Activated gamma-delta T cell treated with Interleukin-2 at 50 U/mL for 16 hours (primary cell): ENCODE measurements around the gene BCAS4.

Experiments
- DNase-seq: peaks from one replicate; pipeline ENCODE4 v3.0.0-alpha.2; 2020

Gene BCAS4

GRCh38 chr20:50828363-50829136 is 33.7 kb downstream of the BCAS4 start:
- DNase-seq = no peak

- no peak for DNase-seq
Observed at GRCh38 chr20:50831622-50832021, 36.8 kb downstream of the BCAS4 start.

- no peak for DNase-seq
Observed at GRCh38 chr20:50834599-50835005, 39.7 kb downstream of the BCAS4 start.

GRCh38 chr20:50837532-50838321 is 42.9 kb downstream of the BCAS4 start:
- DNase-seq = no peak

GRCh38 chr20:50838322-50838625 is 43.4 kb downstream of the BCAS4 start:
- DNase-seq = no peak

GRCh38 chr20:50838707-50839385 is 44.0 kb downstream of the BCAS4 start:
- DNase-seq = no peak

- DNase-seq = no peak
Observed at GRCh38 chr20:50842821-50843220, 48.0 kb downstream of the BCAS4 start.

GRCh38 chr20:50843331-50844276 is 48.7 kb downstream of the BCAS4 start:
- DNase-seq = no peak

GRCh38 chr20:50844430-50845100 is 49.7 kb downstream of the BCAS4 start:
- DNase-seq = peak; percentile 52

- DNase-seq = no peak
Observed at GRCh38 chr20:50845566-50846215, 50.8 kb downstream of the BCAS4 start.

GRCh38 chr20:50848341-50848808 is 53.5 kb downstream of the BCAS4 start:
- DNase-seq = no peak

GRCh38 chr20:50848846-50849673 is 54.2 kb downstream of the BCAS4 start:
- no peak for DNase-seq

GRCh38 chr20:50850721-50851286 is 55.9 kb downstream of the BCAS4 start:
- no peak for DNase-seq

- no peak for DNase-seq
Observed at GRCh38 chr20:50852085-50852484, 57.2 kb downstream of the BCAS4 start.

GRCh38 chr20:50854506-50855249 is 59.8 kb downstream of the BCAS4 start:
- no peak for DNase-seq

GRCh38 chr20:50855498-50856474 is 60.9 kb downstream of the BCAS4 start:
- no peak for DNase-seq

GRCh38 chr20:50856475-50857041 is 61.7 kb downstream of the BCAS4 start:
- DNase-seq = no peak

- DNase-seq = no peak
Observed at GRCh38 chr20:50857348-50857747, 62.5 kb downstream of the BCAS4 start.
